ENCODE data around the gene TOR1AIP2.

Gene TOR1AIP2

DNA sequence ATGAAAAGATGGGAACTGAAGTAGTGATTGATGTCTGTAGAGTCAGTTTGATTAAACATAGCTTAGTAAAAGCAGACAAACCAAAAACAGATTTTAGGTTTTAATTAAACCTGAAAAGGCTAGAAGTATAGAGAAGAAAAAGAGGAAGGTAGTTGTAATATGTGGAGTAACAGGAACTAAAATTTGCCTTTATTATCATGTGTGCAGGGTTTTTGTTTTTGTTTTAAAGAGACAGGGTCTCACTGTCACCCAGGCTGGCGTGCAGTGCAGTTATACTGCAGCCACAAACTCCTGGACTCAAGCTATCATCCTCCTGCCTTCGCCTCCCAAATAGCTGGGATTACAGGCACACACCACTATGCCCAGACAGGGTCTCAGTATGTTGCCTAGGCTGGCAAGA lies 10.5 kb upstream of the TOR1AIP2 start:
- Histone ChIP-seq H3K27me3 (ENCODE audit: low read depth, low read length) (no peaks in the 10 kb centered on the region), H4K20me1 (ENCODE audit: insufficient read depth, low read length) (peaks cover 26% of the 10 kb centered on the region), H3K4me3 (ENCODE audit: low read length) (peak overlapping the region; percentile 6; the same call in 1 of the 2 replicates), H2AFZ (ENCODE audit: low read depth, low read length) (no peak overlapping the region), H3K4me1 (ENCODE audit: low read length) (peaks cover 23% of the 10 kb centered on the region), H3K79me2 (ENCODE audit: low read length) (peaks cover 61% of the 10 kb centered on the region), H3K4me2 (ENCODE audit: low read length) (peak overlapping the region; percentile 50), H3K9me3 (ENCODE audit: insufficient read depth, low read length) (no peaks in the 10 kb centered on the region), H3K27ac (ENCODE audit: low read length) (peak overlapping the region; percentile 60), H3K9ac (ENCODE audit: low read length) (peak overlapping the region; percentile 11; the same call in 1 of the 2 replicates), H3K36me3 (replicated peaks; ENCODE audit: low read depth, low read length) (peaks cover 46% of the 10 kb centered on the region)
- TF ChIP-seq EZH2phosphoT487 (IDR thresholded peaks at IDR 0.05; ENCODE audit: low read depth), result no peak
- TF ChIP-seq, protein P1, sequence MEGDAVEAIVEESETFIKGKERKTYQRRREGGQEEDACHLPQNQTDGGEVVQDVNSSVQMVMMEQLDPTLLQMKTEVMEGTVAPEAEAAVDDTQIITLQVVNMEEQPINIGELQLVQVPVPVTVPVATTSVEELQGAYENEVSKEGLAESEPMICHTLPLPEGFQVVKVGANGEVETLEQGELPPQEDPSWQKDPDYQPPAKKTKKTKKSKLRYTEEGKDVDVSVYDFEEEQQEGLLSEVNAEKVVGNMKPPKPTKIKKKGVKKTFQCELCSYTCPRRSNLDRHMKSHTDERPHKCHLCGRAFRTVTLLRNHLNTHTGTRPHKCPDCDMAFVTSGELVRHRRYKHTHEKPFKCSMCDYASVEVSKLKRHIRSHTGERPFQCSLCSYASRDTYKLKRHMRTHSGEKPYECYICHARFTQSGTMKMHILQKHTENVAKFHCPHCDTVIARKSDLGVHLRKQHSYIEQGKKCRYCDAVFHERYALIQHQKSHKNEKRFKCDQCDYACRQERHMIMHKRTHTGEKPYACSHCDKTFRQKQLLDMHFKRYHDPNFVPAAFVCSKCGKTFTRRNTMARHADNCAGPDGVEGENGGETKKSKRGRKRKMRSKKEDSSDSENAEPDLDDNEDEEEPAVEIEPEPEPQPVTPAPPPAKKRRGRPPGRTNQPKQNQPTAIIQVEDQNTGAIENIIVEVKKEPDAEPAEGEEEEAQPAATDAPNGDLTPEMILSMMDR (IDR thresholded peaks at IDR 0.05; ENCODE audit: low read depth, low read length), result no peak

DNA sequence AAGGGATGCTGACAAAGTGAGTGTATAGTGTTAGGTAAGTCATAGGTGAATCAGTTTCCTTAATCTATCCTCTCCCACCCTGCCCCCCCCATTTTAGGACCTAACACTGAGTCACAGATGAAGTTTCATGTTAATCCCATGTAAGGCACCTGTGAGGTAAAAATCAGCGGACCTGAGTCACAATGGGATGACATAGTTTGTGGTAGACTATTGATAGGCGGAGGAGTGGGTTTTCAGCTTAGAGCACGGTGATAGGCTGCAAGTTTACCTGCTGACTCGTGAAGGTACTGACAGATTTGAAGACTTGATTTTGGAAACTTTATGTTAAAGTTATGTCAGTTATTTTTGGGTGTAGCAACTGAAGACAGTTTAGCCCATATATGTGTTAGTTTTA lies 6.1 kb upstream of the TOR1AIP2 start:
- Histone ChIP-seq H3K9me3 (ENCODE audit: insufficient read depth, low read length) (no peaks in the 10 kb centered on the region), H3K4me1 (ENCODE audit: low read length) (peaks cover 32% of the 10 kb centered on the region), H3K79me2 (ENCODE audit: low read length) (peaks cover 67% of the 10 kb centered on the region), H4K20me1 (ENCODE audit: insufficient read depth, low read length) (peaks cover 23% of the 10 kb centered on the region), H2AFZ (ENCODE audit: low read depth, low read length) (no peak overlapping the region), H3K27me3 (ENCODE audit: low read depth, low read length) (no peaks in the 10 kb centered on the region), H3K27ac (ENCODE audit: low read length) (peak overlapping the region; percentile 95), H3K9ac (ENCODE audit: low read length) (peak overlapping the region; percentile 99), H3K36me3 (replicated peaks; ENCODE audit: low read depth, low read length) (peaks cover 22% of the 10 kb centered on the region), H3K4me3 (ENCODE audit: low read length) (peak overlapping the region; percentile 86), H3K4me2 (ENCODE audit: low read length) (peak overlapping the region; percentile 87)
- no peak for TF ChIP-seq EZH2phosphoT487 (IDR thresholded peaks at IDR 0.05; ENCODE audit: low read depth)
- TF ChIP-seq, protein P1 (IDR thresholded peaks at IDR 0.05; ENCODE audit: low read depth, low read length), result no peak

DNA sequence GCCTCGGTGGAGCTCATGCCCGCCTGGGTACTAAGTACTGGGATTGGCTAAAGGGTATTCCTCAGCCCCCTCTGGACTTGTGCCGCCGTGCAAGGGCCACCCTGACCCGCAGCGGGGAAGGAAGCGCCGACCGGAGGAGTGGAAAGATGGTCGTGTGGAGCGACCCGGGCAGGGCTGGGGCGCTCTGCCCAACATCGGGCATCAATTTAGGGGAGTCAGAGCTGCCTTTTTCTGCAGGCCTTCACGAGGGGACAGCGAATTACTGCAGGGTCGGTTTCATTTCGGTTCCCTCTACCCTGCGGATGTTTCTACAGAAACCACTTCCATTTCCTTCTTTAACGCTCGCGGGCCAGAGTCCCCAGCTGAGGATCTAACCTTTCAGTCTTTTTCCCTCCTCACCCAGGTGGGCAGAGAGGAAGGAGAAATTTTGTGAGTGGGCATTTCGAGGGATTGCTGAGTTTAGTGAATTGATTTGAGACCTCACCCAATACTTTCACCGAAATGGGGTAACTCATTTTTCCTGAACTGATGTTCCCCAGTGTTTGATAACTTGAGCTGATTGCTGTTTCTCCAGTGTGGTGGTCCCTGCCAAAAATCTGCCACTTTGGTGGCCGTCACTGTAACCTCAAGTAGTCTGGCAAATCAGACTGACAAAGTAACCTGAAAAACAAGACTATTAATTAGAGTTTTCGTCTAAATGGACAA lies 5.6 kb upstream of the TOR1AIP2 start:
- H3K9ac ChIP-seq (ENCODE audit: low read length), result peak overlapping the region; percentile 99
- no peak for TF ChIP-seq EZH2phosphoT487 (IDR thresholded peaks at IDR 0.05; ENCODE audit: low read depth)
- TF ChIP-seq, protein P1 (IDR thresholded peaks at IDR 0.05; ENCODE audit: low read depth, low read length), result peak; percentile 16; the same call in 1 of the 2 replicates
- peak overlapping the region; percentile 87 for H3K4me2 ChIP-seq (ENCODE audit: low read length)
- H3K27ac ChIP-seq (ENCODE audit: low read length), result peak overlapping the region; percentile 95
- peaks cover 22% of the 10 kb centered on the region for H3K36me3 ChIP-seq (replicated peaks; ENCODE audit: low read depth, low read length)
- no peaks in the 10 kb centered on the region for H3K27me3 ChIP-seq (ENCODE audit: low read depth, low read length)
- H3K79me2 ChIP-seq (ENCODE audit: low read length), result peaks cover 62% of the 10 kb centered on the region
- peaks cover 18% of the 10 kb centered on the region for H4K20me1 ChIP-seq (ENCODE audit: insufficient read depth, low read length)
- peaks cover 34% of the 10 kb centered on the region for H3K4me1 ChIP-seq (ENCODE audit: low read length)
- peak overlapping the region; percentile 62 for H2AFZ ChIP-seq (ENCODE audit: low read depth, low read length)
- peak overlapping the region; percentile 86 for H3K4me3 ChIP-seq (ENCODE audit: low read length)
- no peaks in the 10 kb centered on the region for H3K9me3 ChIP-seq (ENCODE audit: insufficient read depth, low read length)

DNA sequence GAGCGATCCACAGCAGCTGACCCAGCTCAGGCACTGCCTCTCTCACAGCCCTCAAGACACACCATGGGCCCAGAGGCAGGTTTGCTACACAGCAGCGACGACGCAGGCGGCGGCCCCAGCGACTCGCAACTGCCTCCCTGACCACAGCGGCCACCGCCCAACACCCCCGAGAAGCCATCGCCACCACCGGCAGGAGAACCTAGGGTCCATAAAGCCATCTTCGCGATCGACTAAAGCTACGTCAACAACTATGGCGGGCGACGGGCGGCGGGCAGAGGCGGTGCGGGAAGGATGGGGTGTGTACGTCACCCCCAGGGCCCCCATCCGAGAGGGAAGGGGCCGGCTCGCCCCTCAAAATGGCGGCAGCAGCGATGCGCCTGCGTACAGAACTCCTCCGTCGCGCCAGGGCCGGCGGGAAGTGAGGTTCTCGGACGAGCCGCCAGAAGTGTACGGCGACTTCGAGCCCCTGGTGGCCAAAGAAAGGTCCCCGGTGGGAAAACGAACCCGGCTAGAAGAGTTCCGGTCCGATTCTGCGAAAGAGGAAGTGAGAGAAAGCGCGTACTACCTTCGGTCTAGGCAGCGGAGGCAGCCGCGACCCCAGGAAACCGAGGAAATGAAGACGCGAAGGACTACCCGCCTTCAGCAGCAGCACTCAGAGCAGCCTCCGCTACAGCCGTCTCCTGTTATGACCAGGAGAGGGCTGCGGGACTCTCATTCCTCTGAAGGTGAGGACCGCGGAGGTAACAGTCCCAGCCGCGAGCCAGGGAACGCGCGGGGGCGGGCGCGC lies 4.8 kb upstream of the TOR1AIP2 start, which contains the start of gene TOR1AIP1:
TOR1AIP1 (plus strand) TSS at position 33 of the 787 bp plus-strand sequence; CDS start at position 251, 218 bp downstream.
- peaks cover 56% of the 10 kb centered on the region for H3K79me2 ChIP-seq (ENCODE audit: low read length)

More for the DNA sequence above, 4.8 kb upstream of the TOR1AIP2 start, which contains the start of gene TOR1AIP1:
- Histone ChIP-seq H3K9ac (ENCODE audit: low read length) (peak within 1 kb of the TSS; percentile 99), H3K4me1 (ENCODE audit: low read length) (peaks cover 27% of the 10 kb centered on the region), H2AFZ (ENCODE audit: low read depth, low read length) (peak within 1 kb of the TSS; percentile 73), H4K20me1 (ENCODE audit: insufficient read depth, low read length) (peaks cover 11% of the 10 kb centered on the region; the same call in 1 of the 2 replicates), H3K36me3 (replicated peaks; ENCODE audit: low read depth, low read length) (peaks cover 22% of the 10 kb centered on the region), H3K27me3 (ENCODE audit: low read depth, low read length) (no peaks in the 10 kb centered on the region), H3K4me2 (ENCODE audit: low read length) (peak within 1 kb of the TSS; percentile 87), H3K9me3 (ENCODE audit: insufficient read depth, low read length) (no peaks in the 10 kb centered on the region), H3K27ac (ENCODE audit: low read length) (peak within 1 kb of the TSS; percentile 95), H3K4me3 (ENCODE audit: low read length) (peak within 1 kb of the TSS; percentile 86)
- TF ChIP-seq, protein P1 (IDR thresholded peaks at IDR 0.05; ENCODE audit: low read depth, low read length), result peak; percentile 34
- no peak for TF ChIP-seq EZH2phosphoT487 (IDR thresholded peaks at IDR 0.05; ENCODE audit: low read depth)
